Measurements from ENCODE around the gene ABTB2.

The ABTB2 gene

GRCh38 chr11:34313099-34313517 is 44.7 kb downstream of the ABTB2 start:
- no peak for DNase-seq

DNA sequence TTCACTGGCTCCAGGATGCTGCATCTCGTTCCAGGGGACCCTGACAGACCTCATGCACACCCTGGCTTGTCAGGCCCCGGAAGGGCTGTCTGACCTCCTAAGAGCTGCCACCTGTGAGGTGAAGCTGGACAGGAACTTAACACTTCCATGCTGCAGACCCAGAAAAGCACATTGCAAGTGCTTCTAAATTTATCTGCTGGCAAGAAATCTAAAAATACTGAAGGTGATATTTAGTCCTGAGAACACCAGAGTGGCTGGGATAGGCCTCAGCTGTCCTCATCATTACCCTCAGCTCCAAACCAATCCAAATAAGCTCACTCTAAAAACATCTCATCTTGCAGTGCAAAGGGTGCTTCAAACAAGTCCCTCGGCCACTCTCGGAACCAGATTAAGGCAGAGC is 46.7 kb downstream of the ABTB2 start:
- no peak for DNase-seq

DNA sequence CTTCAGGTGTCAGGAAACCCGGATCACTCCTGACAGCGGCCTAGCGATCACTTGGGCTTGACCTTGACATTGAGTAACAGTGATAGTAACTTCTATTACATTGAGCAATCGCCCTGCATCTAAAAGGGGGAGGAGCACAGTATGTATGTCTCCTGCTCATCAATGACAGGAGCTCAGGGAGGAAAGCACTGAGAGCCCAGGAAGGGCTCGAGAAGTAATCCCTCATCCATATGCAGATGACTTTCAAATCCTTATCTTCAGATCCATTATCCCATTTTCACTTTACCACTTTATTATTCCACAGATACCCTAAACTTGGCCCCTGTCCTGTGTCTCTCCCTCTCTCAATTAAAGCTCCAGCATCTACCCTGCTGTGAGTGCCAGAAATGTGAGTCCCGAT is 47.8 kb downstream of the ABTB2 start:
- DNase-seq: no peak

DNA sequence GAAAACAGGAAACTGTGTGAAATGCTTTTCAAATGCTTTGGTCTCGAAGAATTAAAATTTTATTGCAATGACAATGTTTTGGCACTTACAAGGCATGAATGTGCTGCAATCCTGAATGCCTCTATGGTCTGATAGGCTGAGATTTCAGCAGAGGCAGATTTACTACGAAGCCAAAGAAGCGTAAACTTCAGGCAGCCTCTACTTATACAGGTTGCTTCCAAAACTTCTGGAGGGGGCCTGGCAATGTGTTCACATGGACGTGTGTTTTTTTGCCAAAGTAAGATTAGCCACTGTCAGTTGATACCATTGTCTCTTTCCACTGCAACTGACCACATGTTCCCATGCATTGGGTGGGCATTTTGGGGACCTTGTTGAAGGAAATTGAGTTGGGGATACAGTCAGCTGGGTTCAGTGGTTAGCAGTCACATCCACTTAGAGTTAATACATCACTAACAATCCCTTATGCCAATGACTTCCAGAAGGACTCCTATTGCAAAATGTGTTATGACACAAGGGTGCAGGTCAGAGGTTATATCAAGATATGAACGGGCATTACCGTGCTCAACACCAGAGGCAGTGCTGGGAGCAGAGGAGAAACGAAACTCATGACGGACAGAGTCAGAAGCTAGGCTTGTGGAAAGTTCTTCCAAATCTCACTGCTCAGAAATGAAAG is 48.8 kb downstream of the ABTB2 start:
- no peak for DNase-seq

- DNase-seq: no peak
These were observed 49.5 kb downstream of the ABTB2 start for GRCh38 chr11:34308049-34308912.

- DNase-seq: no peak
These were observed 52.0 kb downstream of the ABTB2 start for GRCh38 chr11:34305780-34306179.

DNA sequence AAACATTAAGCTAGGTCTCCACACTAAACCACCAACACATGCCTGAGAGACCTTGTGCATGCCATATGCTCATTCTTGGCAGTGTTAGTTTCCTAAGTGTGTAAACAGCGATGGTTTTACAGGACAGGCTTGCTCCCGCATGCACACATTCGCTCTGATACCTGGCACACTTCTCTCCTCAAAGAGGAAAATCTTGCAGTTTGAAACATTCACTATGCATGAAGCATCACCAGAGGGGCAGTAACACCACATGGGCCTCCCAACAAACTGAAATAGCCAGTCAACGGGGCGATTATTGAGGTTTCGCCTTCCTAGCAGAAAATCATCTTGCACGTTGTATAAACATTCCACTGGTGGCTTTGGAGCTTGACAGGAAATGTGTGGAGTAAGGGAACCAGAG is 52.6 kb downstream of the ABTB2 start:
- DNase-seq: no peak

GRCh38 chr11:34303028-34303570 is 54.7 kb downstream of the ABTB2 start:
- DNase-seq: no peak

- DNase-seq: no peak
These were observed 55.5 kb downstream of the ABTB2 start for GRCh38 chr11:34302046-34302921.

- DNase-seq: no peak
These were observed 56.9 kb downstream of the ABTB2 start for GRCh38 chr11:34300926-34301295.

DNA sequence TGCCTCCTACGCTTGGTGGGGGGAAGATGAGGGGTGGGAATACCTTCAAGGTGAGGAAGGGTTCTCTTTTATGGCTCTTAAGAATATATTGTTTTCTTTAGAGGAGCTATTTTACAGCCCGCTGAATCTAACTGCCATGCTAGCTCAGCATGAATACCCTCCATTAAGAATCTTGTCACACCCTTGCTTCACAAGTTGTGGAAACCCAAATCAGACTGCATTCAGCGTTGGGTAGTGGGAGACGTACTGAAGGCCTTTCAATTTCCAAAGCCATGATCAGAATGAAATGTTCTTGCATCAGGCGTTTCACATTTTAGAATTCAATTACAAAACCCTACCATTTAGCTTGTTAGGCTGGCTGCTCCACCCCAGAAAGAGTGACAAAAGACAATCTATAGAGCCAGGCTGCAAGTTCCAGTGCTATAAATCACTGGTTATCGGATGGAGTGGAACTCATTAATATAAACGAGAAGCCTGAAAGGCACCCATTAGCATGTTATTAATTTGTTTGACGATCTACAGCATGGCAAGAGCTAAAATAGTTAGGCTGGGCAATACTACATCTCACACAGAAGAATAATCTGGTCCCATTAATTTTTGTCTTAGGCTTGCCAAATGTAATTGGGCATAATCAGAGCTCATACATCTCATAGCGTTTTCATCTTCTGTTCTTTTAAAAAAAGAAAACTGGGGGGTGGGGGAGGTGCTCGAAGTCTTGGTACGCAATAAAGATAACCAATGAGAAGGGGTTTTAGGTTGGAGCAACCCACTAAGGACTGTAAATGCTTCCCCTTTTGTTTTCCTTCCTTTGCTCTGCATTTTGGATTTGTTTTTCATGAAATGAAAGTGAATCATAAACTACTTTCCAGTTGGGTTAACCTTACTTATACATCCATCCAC is 57.5 kb downstream of the ABTB2 start:
- peak in 1 of 2 donors; percentile 9 for DNase-seq

DNA sequence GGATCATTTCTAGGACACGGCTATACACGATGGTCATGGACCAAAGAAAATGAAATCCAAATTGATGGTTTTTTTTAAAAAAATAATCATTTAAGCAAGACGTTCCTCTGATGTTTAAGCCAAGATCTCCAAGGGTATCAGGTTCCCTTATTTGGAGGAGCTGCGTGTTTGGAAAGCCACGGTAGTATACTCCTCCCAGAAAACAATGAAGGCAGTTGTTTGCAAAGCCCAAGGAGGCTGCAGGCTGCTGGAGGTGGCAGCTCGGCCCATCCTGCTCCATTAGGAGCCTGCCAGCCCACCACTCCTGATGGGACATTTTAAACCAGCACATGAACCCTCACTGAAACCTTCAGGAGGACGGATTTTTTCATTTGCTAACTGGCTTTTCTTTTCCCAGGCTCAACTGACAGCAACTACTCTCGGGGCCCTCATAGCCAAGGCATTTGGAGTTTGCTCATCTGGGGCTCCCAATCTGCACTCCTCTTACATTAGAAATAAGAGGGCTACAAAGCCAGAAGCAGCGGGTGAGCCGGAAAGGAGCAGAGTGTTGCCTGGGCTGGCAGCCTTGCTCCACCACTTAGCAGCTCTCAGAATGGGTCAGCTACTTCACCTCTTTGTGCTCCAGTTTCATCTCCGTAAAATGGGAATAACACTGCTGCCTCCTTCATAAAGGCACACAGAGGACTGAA is 58.4 kb downstream of the ABTB2 start:
- no peak for DNase-seq

GRCh38 chr11:34298871-34299270 is 58.9 kb downstream of the ABTB2 start:
- no peak for DNase-seq

DNA sequence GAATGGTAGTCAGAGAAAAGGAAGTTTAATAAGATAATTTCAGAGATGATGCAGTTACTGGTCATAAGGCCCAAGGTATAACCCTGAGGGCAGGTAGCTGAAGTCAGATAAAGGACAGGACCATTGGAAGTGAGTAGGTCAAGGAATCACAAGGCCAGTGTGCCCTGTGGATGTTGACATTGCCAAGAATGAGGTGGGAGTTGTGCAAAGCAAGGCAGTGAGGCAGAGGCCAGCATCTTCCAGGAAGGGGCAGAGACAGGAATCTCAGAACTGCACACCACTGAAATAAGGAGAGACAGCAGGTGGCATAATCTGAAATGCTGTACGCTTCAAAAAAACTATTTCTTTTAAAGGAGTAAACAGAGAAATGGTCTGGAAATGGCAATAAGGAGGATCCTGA is 61.4 kb downstream of the ABTB2 start:
- DNase-seq: no peak

DNA sequence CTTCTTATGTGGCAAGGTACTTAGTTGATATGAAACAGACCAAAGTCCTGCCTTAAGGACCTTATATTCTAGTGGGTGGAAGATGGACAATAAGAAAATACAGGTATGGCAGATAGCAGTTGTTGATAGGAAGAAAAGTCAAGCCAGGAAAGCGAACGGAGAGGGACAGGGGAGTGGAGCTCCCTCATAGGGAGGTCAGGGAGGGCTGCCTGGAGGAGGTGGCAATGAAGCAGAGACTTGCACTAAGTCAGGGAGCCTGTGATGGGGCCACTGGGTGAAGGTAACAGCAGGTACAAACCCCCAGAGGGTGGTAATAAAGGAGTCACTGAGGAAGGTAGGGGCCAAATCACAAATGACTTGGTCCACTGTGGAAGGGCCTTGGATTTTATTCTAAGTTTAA is 65.3 kb downstream of the ABTB2 start:
- no peak for DNase-seq

- no peak for DNase-seq
These were observed 65.7 kb downstream of the ABTB2 start for GRCh38 chr11:34292111-34292510.

- DNase-seq: no peak
These were observed 66.9 kb downstream of the ABTB2 start for GRCh38 chr11:34290926-34291325.

- no peak for DNase-seq
These were observed 69.3 kb downstream of the ABTB2 start for GRCh38 chr11:34288492-34288891.

DNA sequence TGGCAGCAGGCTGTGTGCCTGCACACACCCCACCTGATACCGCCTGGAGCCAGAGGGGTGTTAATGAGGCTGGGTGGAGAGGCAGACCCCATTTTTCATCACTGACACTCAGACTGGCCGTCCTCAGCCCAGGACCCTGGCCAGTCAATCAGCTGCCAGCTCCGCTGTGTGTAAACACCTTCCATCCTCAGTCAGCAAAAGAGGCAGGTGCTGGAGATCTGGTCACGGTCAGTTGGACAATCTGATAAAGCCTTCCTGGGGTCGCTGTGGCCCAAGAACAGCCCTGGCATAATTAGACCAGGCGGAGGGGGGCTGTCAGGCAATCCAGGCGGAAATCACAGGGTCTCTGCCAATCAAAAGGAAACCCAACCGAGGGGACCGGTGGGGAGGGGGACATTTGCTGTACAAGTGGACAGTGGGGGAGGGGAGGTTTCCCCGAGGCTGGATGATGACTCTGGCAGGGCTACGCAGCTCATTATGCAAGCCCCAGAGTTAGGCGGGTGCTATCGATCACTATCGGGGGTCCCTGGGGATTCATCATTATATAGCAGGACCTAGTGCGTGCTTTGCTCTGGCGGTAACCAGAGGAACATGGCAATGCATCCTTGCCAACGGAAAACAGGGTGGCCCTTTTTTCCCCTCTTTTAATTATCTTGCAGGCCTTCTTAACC is 72.9 kb downstream of the ABTB2 start:
- DNase-seq: no peak

- DNase-seq: no peak
These were observed 73.7 kb downstream of the ABTB2 start for GRCh38 chr11:34284156-34284555.

Measured in hippocampal formation (tissue), 2 donors.